HepG2 (cell line): ENCODE data around the gene PCYT2. TPM values are rescaled to one million over a fixed set of nuclear protein-coding genes. Genes with fewer than 3 reads are reported as not detected.

ENCODE experiments used
- ELF3 ChIP-seq: IDR thresholded peaks from 2 replicates; pipeline ENCODE4 v1.6.1; 2016; ENCODE audit warnings: missing genetic modification reagents, missing compliant biosample characterization
- ELF4 ChIP-seq: sonication (generic); formaldehyde crosslinking; IDR thresholded peaks from 2 replicates; pipeline ENCODE4 v1.5.0; 2020; ENCODE audit warnings: missing genetic modification reagents, mild to moderate bottlenecking, moderate library complexity, borderline replicate concordance
- GABPA ChIP-seq, 2 experiments: IDR thresholded peaks; 2 replicates each; pipeline ENCODE4 v1.6.1; 2011 to 2016; ENCODE audit warnings: low read depth in 2 of 2, low read length in 1 of 2, missing biosample characterization in 1 of 2, missing genetic modification characterization in 1 of 2
- GFI1 ChIP-seq: sonication (generic); formaldehyde crosslinking; IDR thresholded peaks from 2 replicates; pipeline ENCODE4 v1.5.0; 2020; ENCODE audit warnings: missing genetic modification reagents, mild to moderate bottlenecking, borderline replicate concordance
- HBP1 ChIP-seq: IDR thresholded peaks from 2 replicates; pipeline ENCODE4 v1.6.1; 2016; ENCODE audit warnings: low read depth, control low read depth
- MED8 ChIP-seq: sonication (generic); formaldehyde crosslinking; IDR thresholded peaks from 2 replicates; pipeline ENCODE4 v1.8.1; 2023; ENCODE audit warnings: mild to moderate bottlenecking, missing genetic modification reagents; ENCODE audit not compliant: insufficient replicate concordance
- MIER3 ChIP-seq: IDR thresholded peaks from 2 replicates; pipeline ENCODE4 v1.6.1; 2016; ENCODE audit warnings: missing compliant biosample characterization, borderline replicate concordance
- NFE2 ChIP-seq: sonication (generic); formaldehyde crosslinking; IDR thresholded peaks from 2 replicates; pipeline ENCODE4 v1.4.0; 2020; ENCODE audit warnings: missing genetic modification reagents
- SRSF1 ChIP-seq: fragments of 200-400 bp; formaldehyde crosslinking; optimal IDR thresholded peaks from 2 replicates; pipeline ENCODE3; 2017; ENCODE audit warnings: mild to moderate bottlenecking, low read depth, low read length, moderate library complexity
- SSRP1 ChIP-seq: IDR thresholded peaks from 2 replicates; pipeline ENCODE4 v1.6.1; 2016; ENCODE audit warnings: control low read depth
- TCF7 ChIP-seq: sonication (generic); IDR thresholded peaks from 2 replicates; pipeline ENCODE4 v1.6.1; 2016; ENCODE audit warnings: antibody characterized with exemption, low read depth
- ZBTB39 ChIP-seq: sonication (generic); formaldehyde crosslinking; IDR thresholded peaks from 2 replicates; pipeline ENCODE4 v1.5.0; 2020; ENCODE audit warnings: missing genetic modification reagents
- ZFAT ChIP-seq: sonication (generic); formaldehyde crosslinking; conservative IDR thresholded peaks from 2 replicates; pipeline ENCODE4 v1.8.1; 2023; ENCODE audit warnings: missing genetic modification reagents, inconsistent platforms
- ZIK1 ChIP-seq: sonication (generic); formaldehyde crosslinking; IDR thresholded peaks from 2 replicates; pipeline ENCODE4 v1.5.0; 2020; ENCODE audit warnings: mild to moderate bottlenecking, low read depth, missing genetic modification reagents, borderline replicate concordance
- ZNF280D ChIP-seq: sonication (generic); formaldehyde crosslinking; IDR thresholded peaks from 2 replicates; pipeline ENCODE4 v1.5.1; 2020; ENCODE audit warnings: mild to moderate bottlenecking, missing genetic modification reagents
- ZNF335 ChIP-seq: sonication (generic); formaldehyde crosslinking; IDR thresholded peaks from 2 replicates; pipeline ENCODE4 v1.4.0; 2020; ENCODE audit warnings: missing genetic modification reagents
- ZNF337 ChIP-seq: sonication (generic); formaldehyde crosslinking; IDR thresholded peaks from 2 replicates; pipeline ENCODE4 v1.5.1; 2020; ENCODE audit warnings: missing genetic modification reagents, low read depth, mild to moderate bottlenecking, borderline replicate concordance
- ZNF510 ChIP-seq: sonication (generic); formaldehyde crosslinking; IDR thresholded peaks from 2 replicates; pipeline ENCODE4 v1.4.0; 2020; ENCODE audit warnings: low read depth, mild to moderate bottlenecking, missing genetic modification reagents
- ZNF710 ChIP-seq: sonication (generic); formaldehyde crosslinking; IDR thresholded peaks from 2 replicates; pipeline ENCODE4 v1.5.0; 2020; ENCODE audit warnings: mild to moderate bottlenecking, missing genetic modification reagents, borderline replicate concordance
- ZNF775 ChIP-seq: sonication (generic); formaldehyde crosslinking; IDR thresholded peaks from 2 replicates; pipeline ENCODE4 v1.4.0; 2020; ENCODE audit warnings: missing genetic modification reagents, mild to moderate bottlenecking, moderate library complexity, borderline replicate concordance
- ZNF776 ChIP-seq: sonication (generic); formaldehyde crosslinking; IDR thresholded peaks from 2 replicates; pipeline ENCODE4 v1.4.0; 2020; ENCODE audit warnings: mild to moderate bottlenecking, missing genetic modification reagents
- ZSCAN29 ChIP-seq: sonication (generic); formaldehyde crosslinking; conservative IDR thresholded peaks from 2 replicates; pipeline ENCODE4 v1.4.0; 2020; ENCODE audit warnings: mild to moderate bottlenecking, missing genetic modification reagents
- polyA plus RNA-seq, 8 experiments: library from polyadenylated mRNA; depleted of rRNA in 3 of 8; stranded (reverse) in 7 of 8; unstranded in 1 of 8; fragments of >200 nt; fragmentation: Illumina TruSeq in 4 of 8; extraction: Trizol in 4 of 8; gene quantifications; 2 replicates each; pipeline versions ENCODE4 v1.2.1 to v1.2.3, GENCODE V29; 2011 to 2016; ENCODE audit warnings: low read depth in 4 of 8, missing spikeins in 1 of 8, mixed read lengths in 1 of 8; ENCODE audit not compliant: insufficient read depth in 1 of 8
- total RNA-seq, 5 experiments: library from RNA; depleted of rRNA; stranded (reverse); fragments of >200 nt; fragmentation: Illumina TruSeq; extraction: Trizol; gene quantifications; 2 replicates each; pipeline ENCODE4 v1.2.3, GENCODE V29; 2016; ENCODE audit warnings: low read depth in 1 of 5

Gene PCYT2
- total and polyA plus RNA-seq, 2 of the 13 experiments (the other 11 are each of a cell fraction or from before 2014, with no cell fraction given): 147 to 297 TPM

GRCh38 chr17:81925860-81926450 lies 14.8 kb upstream of the PCYT2 start (continued):
- no peak for TF ChIP-seq ZNF337 (CRISPR knock-in tag)
- TF ChIP-seq MED8: no peak
- TF ChIP-seq ZNF510 (CRISPR knock-in tag): 0 out of 2 replicates have a peak, but pooled peaks have one; percentile 50
- no peak for TF ChIP-seq SRSF1
- TF ChIP-seq ZIK1 (CRISPR knock-in tag): no peak
- 0 out of 2 replicates have a peak, but pooled peaks have one; percentile 34 for TF ChIP-seq ZSCAN29 (CRISPR knock-in tag)
- TF ChIP-seq GFI1 (CRISPR knock-in tag): no peak
- TF ChIP-seq HBP1 (CRISPR knock-in tag): 0 out of 2 replicates have a peak, but pooled peaks have one; percentile 26
- no peak for TF ChIP-seq TCF7
- TF ChIP-seq ELF3 (CRISPR knock-in tag): no peak
- TF ChIP-seq NFE2 (CRISPR knock-in tag): no peak
- TF ChIP-seq MIER3 (CRISPR knock-in tag): no peak
- no peak for TF ChIP-seq ZBTB39 (CRISPR knock-in tag)
- no peak for TF ChIP-seq ZFAT
- TF ChIP-seq ZNF280D (CRISPR knock-in tag): no peak
- TF ChIP-seq SSRP1: 0 out of 2 replicates have a peak, but pooled peaks have one; percentile 56
- TF ChIP-seq ZNF775 (CRISPR knock-in tag): no peak
- no peak for TF ChIP-seq ELF4
- TF ChIP-seq ZNF710 (CRISPR knock-in tag): no peak
- no peak for TF ChIP-seq GABPA (IDR thresholded peaks at IDR 0.05; ENCODE audit: low read depth, low read length)
- no peak for TF ChIP-seq GABPA (CRISPR knock-in tag; IDR thresholded peaks at IDR 0.05; ENCODE audit: low read depth)
- no peak for TF ChIP-seq ZNF335
- TF ChIP-seq ZNF776 (CRISPR knock-in tag): no peak
